Esophagus (tissue), 2 donors: ENCODE results near the gene ABCD1. TPM values are rescaled to one million over a fixed set of nuclear protein-coding genes. Genes with fewer than 3 reads are reported as not detected.
A peak's percentile ranks its signal among the peaks of the same experiment; 100 is the strongest.

ENCODE experiments used
- H3K27ac ChIP-seq, 2 donors: one replicate each; pipeline ENCODE4 v1.5.1; 2013; ENCODE audit warnings: low read depth in 2 of 2, mild to moderate bottlenecking in 2 of 2, inconsistent platforms in 1 of 2, low read length in 1 of 2, moderate library complexity in 1 of 2
- H3K27me3 ChIP-seq, 2 donors: one replicate each; pipeline ENCODE4 v1.6.1; 2013; ENCODE audit warnings: low read length in 2 of 2, control low read depth in 1 of 2, mild to moderate bottlenecking in 1 of 2; ENCODE audit not compliant: insufficient read depth in 2 of 2, control insufficient read depth in 1 of 2
- H3K36me3 ChIP-seq, 2 donors: one replicate each; pipeline ENCODE4 v1.6.1; 2013; ENCODE audit warnings: low read length in 1 of 2; ENCODE audit not compliant: control insufficient read depth in 2 of 2, insufficient read depth in 2 of 2
- H3K4me1 ChIP-seq, 2 donors: one replicate each; pipeline ENCODE4 v1.6.1; 2013; ENCODE audit warnings: low read length in 1 of 2; ENCODE audit not compliant: control insufficient read depth in 2 of 2, insufficient read depth in 2 of 2
- H3K4me3 ChIP-seq, 2 donors: one replicate each; pipeline ENCODE4 v1.5.1; 2013; ENCODE audit warnings: low read length in 2 of 2, mild to moderate bottlenecking in 2 of 2, low read depth in 1 of 2, moderate library complexity in 1 of 2
- H3K9me3 ChIP-seq, 2 donors: one replicate each; pipeline ENCODE4 v1.6.1; 2013; ENCODE audit warnings: mild to moderate bottlenecking in 2 of 2, low read depth in 1 of 2, low read length in 1 of 2, moderate library complexity in 1 of 2; ENCODE audit not compliant: control insufficient read depth in 2 of 2, insufficient read depth in 1 of 2
- WGBS, 2 donors: extraction: QIAGEN DNeasy Blood & Tissue Kit; methylation state at CpG; one replicate each; pipeline ENCODE4 v1.1.7; 2013; 5-methylcytosine and 5-hydroxymethylcytosine counted together
- polyA plus RNA-seq, 2 donors: library from polyadenylated mRNA; stranded (reverse); fragments of 200-250 nt; gene quantifications; one replicate each; pipeline ENCODE4 v1.2.3, GENCODE V29; 2013
- donor health status: healthy with polysubstance abuse.
- donor health status: Bipolar disorder and iron deficiency.

Gene ABCD1
- polyA plus RNA-seq, 2 donors, result 1.8 to 2.9 TPM

DNA sequence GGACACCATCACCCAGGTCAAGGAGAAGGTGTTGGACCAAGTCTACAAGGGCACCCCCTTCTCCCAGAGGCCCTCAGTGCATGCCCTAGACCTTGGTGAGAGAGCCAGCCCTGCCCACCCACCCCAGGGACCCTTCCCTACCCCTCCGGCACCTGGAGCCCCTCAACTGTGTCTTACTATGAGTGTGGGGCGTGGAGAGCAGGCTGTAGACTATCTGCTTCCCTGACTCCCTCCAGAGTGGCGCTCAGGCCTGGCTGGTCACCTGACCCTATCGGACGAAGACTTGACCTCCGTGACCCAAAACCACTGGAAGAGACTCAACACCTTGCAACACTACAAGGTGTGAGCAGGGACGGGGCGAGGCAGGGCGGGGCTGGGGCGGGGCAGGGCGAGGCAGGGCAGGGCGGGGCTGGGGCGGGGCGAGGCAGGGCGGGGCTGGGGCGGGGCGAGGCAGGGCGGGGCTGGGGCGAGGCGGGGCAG, 51.5 kb downstream of the ABCD1 start:
- H3K27ac ChIP-seq, result no peak overlapping the region
- peaks cover 0 to 6% of the 10 kb centered on the region in 2 donors for H3K36me3 ChIP-seq
- no peaks in the 10 kb centered on the region for H3K4me1 ChIP-seq
- no peaks in the 10 kb centered on the region for H3K27me3 ChIP-seq
- no peak overlapping the region for H3K4me3 ChIP-seq
- WGBS, 2 donors, result 67 to 73% methylated on average over 14 to 15 of the region's 20 CpGs
- no peaks in the 10 kb centered on the region for H3K9me3 ChIP-seq

DNA sequence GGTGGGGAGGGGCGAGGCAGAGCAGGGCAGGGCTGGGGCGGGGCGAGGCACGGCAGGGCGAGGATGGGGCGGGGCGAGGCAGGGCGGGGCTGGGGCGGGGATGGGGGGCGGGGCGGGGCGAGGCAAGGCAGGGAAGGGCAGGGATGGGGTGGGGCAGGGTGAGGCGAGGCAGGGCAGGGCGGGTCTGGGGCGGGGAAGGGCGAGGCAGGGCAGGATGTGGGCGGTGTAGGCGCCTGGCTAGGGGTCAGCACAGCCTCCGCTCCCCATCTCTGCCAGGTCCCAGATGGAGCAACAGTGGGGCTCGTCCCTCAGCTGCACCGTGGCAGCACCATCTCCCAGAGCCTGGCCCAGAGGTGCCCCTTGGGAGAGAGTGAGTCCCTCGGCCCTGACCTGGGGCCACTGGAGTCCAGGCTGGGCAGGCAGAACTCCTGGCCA, 52.0 kb downstream of the ABCD1 start:
- peaks cover 0 to 3% of the 10 kb centered on the region in 2 donors for H3K36me3 ChIP-seq
- no peak overlapping the region for H3K27ac ChIP-seq
- H3K4me3 ChIP-seq, result no peak overlapping the region
- H3K4me1 ChIP-seq, result no peaks in the 10 kb centered on the region
- WGBS, 2 donors, result 83 to 100% methylated on average over 2 to 7 of the region's 22 CpGs
- no peaks in the 10 kb centered on the region for H3K27me3 ChIP-seq
- H3K9me3 ChIP-seq, result no peaks in the 10 kb centered on the region

DNA sequence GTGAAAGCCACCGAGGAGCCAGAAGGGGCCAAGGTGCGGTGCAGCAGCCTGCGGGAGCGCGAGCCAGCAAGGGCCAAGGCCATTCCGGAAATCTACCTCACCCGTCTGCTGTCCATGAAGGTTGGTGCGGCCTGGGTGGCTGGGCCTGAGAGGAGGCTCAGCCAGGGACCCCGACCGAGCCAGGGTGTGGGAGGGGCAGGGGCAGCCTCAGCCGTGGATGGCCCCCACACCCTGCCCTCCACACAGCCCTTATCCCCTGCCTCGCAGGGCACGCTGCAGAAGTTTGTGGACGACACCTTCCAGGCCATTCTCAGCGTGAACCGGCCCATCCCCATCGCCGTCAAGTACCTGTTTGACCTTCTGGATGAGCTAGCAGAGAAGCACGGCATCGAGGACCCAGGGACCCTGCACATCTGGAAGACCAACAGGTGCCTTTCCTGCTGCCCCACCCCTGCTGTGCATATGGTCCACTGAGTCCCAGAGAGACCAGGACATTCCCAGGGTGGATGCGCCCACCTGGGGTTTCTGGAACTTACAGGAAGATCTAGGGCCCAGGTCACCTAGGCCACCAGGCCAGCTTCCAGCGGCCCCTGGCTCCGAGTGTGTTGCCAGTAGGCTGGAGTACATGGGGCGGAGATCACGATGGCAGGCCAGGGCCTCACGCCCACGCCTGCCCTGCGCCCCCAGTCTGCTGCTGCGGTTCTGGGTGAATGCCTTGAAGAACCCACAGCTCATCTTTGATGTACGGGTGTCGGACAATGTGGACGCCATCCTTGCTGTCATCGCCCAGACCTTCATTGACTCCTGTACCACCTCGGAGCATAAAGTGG, 52.8 kb downstream of the ABCD1 start:
- Histone ChIP-seq H3K4me1 (no peaks in the 10 kb centered on the region), H3K36me3 (peaks cover 0 to 3% of the 10 kb centered on the region in 2 donors), H3K9me3 (no peaks in the 10 kb centered on the region), H3K27me3 (no peaks in the 10 kb centered on the region), H3K4me3 (no peak overlapping the region), H3K27ac (no peak overlapping the region)
- WGBS, 2 donors, result 84 to 85% methylated on average over 32 to 34 of the region's 34 CpGs

DNA sequence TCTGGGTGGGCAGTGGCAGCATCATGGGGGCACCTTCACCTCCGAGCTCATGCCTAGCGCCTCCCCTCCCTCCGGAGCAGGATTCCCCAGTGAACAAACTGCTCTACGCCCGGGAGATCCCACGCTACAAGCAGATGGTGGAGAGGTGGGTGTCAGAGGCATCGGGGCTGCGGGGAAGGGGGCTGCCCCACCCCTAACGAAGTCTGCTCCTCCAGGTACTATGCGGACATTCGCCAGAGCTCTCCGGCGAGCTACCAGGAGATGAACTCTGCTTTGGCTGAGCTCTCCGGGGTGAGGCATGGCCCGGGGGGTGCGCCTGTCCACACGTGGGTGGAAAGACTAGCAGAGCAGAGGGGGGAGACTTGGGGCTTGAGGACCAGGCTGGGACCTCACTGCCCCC, 53.5 kb downstream of the ABCD1 start:
- WGBS, 2 donors, result 52 to 75% methylated on average over 17 of the region's 17 CpGs
- Histone ChIP-seq H3K27ac (no peak overlapping the region), H3K27me3 (no peaks in the 10 kb centered on the region), H3K9me3 (no peaks in the 10 kb centered on the region), H3K36me3 (peaks cover 0 to 3% of the 10 kb centered on the region in 2 donors), H3K4me3 (no peak overlapping the region), H3K4me1 (no peaks in the 10 kb centered on the region)

DNA sequence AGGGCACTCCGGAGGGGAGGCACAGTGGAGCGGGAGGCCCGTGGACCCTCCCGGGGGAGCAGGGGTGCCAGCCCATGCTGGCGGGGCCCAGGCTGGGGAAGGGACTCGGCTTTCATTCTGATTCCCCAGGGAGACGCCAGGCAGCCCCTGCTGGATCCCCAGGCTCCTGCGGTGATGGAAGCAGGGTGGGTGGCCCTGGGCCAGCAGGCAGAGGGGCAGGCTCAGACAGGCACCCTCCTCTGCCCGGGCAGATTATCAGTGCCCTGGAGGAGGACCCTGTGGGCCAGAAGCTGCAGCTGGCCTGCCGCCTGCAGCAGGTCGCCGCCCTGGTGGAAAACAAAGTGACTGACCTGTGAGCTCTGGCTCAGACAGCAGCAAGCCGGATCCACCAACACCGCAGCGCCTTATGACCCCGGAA, 54.0 kb downstream of the ABCD1 start:
- no peaks in the 10 kb centered on the region for H3K4me1 ChIP-seq
- H3K4me3 ChIP-seq, result no peak overlapping the region
- H3K9me3 ChIP-seq, result no peaks in the 10 kb centered on the region
- WGBS, 2 donors, result 47 to 61% methylated on average over 16 of the region's 16 CpGs
- H3K27ac ChIP-seq, result no peak overlapping the region
- no peaks in the 10 kb centered on the region for H3K27me3 ChIP-seq
- H3K36me3 ChIP-seq, result peaks cover 0 to 3% of the 10 kb centered on the region in 2 donors

DNA sequence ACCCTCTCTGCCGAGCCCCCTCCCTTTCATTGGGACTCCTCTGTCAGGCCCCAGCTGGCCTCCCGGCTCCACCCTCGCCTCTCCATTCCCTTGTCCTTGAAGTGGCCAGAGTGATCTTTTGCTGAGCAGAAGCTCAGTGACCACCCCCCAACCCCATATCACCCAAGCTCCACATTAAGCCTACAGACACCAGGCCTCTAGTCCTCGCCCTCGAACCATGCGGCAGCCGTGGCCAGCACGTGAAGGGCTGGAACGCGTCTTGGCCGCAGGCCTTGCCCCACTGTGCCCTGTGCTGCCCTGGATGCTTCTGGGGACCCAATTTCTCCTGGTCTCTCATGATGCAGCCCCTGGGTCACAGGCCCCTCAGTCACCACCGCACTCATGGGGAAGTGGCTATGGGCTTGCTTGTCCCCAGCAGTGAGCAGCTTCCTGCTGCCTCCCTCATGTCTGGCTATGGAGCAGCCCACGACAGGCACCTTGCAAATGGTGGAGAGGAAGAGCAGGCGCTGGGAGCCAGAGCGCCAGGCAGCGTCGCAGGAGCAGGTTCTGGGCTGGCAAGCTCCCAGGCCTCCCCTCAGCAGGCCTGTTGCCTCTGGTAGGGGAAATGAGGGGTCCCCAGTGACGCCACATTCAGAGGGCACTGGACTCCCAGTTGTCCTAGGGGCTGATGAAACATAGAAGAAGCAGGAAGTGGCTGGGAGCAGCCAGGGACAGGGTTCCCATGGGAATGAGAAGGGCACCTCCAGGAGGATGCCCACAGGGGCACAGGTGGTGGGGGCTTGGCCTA, 55.4 kb downstream of the ABCD1 start:
- Histone ChIP-seq H3K36me3 (peaks cover 0 to 4% of the 10 kb centered on the region in 2 donors), H3K27ac (no peak overlapping the region), H3K4me3 (no peak overlapping the region), H3K9me3 (no peaks in the 10 kb centered on the region), H3K27me3 (no peaks in the 10 kb centered on the region), H3K4me1 (no peaks in the 10 kb centered on the region)
- 77 to 81% methylated on average over 18 of the region's 18 CpGs for WGBS, 2 donors

DNA sequence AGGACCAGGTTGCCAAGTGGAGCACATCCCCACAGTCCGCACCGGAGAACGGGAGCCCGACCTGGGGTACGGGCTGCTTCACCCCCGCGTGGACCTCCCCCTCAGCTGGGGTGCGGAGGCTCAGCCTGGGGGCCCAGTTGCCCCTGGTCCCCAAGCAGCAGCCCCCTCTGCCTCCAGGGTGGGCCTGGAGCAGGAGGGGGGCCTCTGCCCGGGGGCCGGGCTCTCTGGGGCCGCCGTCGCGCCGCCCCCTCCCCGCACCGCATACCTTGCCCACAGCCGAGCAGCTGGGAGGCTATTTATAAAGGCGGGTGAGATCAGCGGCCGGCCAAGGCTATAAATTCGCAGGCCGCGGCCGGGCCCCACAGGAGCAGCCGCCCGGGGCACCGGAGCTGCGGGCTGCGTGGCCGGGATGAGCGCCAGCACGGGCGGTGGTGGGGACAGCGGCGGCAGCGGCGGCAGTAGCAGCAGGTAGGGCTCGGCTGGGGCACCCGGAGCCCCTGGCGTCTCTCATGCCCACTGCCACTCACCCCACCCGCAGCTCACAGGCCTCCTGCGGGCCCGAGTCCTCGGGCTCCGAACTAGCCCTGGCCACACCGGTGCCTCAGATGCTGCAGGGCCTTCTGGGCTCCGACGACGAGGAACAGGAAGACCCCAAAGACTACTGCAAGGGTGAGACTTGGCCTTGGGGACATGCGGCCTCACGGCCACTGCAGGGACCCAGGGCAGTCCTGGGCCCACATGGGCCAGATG, 56.2 kb downstream of the ABCD1 start, which contains the start of gene SRPK3:
SRPK3 (plus strand) TSS at position 364 of the 750 bp plus-strand sequence; CDS start at position 410, 46 bp downstream.
- H3K27ac ChIP-seq, result peak within 1 kb of the TSS in 1 of 2 donors; percentile 37
- no peak within 1 kb of the TSS for H3K4me3 ChIP-seq
- no peaks in the 10 kb centered on the region for H3K27me3 ChIP-seq

DNA sequence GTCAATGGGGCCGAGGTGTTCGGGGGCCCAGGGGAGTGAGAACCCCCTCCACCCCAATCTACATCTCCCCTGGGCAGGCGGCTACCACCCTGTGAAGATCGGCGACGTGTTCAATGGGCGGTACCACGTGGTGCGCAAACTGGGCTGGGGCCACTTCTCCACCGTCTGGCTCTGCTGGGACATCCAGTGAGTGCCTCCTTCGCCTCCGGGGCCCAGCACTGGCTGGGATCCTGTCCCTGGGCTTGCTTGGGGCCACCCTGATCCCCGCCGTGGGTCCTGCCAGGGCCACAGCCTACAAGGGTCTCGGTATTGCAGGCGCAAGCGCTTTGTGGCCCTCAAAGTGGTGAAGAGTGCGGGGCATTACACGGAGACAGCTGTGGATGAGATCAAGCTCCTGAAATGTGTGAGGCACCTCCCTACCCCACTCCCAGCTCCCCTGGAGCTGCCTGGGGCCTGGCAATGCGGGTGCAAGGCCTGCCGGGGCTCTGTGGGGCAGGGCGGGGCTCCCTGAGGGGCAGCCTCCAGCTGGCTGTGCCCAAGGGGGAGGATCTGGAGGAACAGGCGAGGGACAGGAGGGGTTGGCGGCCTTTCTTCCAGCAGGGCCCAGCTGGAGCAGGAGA, 56.9 kb downstream of the ABCD1 start:
- Histone ChIP-seq H3K27ac (no peak overlapping the region), H3K27me3 (no peaks in the 10 kb centered on the region), H3K36me3 (peaks cover 0 to 15% of the 10 kb centered on the region in 2 donors), H3K4me3 (no peak overlapping the region), H3K9me3 (no peaks in the 10 kb centered on the region), H3K4me1 (no peaks in the 10 kb centered on the region)
- 54 to 73% methylated on average over 21 to 24 of the region's 24 CpGs for WGBS, 2 donors

More for the DNA sequence above, 56.2 kb downstream of the ABCD1 start, which contains the start of gene SRPK3:
- no peaks in the 10 kb centered on the region for H3K9me3 ChIP-seq
- H3K36me3 ChIP-seq, result peaks cover 0 to 11% of the 10 kb centered on the region in 2 donors
- 19 to 48% methylated on average over 37 to 52 of the region's 52 CpGs for WGBS, 2 donors
- no peaks in the 10 kb centered on the region for H3K4me1 ChIP-seq

DNA sequence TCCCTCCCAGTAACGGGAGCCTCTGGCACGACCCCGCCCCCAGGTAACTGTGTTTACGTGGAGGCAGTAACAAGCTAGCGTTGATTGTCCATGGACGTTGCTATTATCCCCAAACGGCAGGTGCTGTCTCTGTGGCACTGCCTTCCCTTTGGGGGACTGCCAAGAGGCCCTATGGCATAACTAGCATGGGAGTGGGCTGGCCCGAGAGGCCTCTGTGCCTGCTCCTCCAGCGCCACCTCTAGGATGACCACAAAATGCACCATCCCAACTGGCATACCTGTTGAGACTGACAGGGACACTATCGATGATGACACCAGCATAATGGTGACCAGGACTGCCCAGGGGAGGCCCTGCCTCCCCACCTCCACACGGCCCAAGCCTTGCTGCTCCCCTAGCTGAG, 57.7 kb downstream of the ABCD1 start:
- Histone ChIP-seq H3K4me3 (no peak overlapping the region), H3K27me3 (no peaks in the 10 kb centered on the region), H3K27ac (no peak overlapping the region), H3K9me3 (no peaks in the 10 kb centered on the region), H3K36me3 (peaks cover 0 to 21% of the 10 kb centered on the region in 2 donors), H3K4me1 (no peaks in the 10 kb centered on the region)
- 45 to 60% methylated on average over 11 of the region's 11 CpGs for WGBS, 2 donors
